ENCODE measurements around the gene UQCRC2.
A peak's percentile ranks its signal among the peaks of the same experiment; 100 is the strongest.
"Not testable (repeated sequence)": the region's sequence is repeated elsewhere in the genome, so short reads cannot be mapped to it uniquely, and the experiment has no call there.

The UQCRC2 gene

GRCh38 chr16:21952793-21953540 is at the start of gene UQCRC2:
UQCRC2 (plus strand) TSS chr16:21953361; CDS start chr16:21953424, 63 bp downstream.
- peak within 1 kb of the TSS; percentile 88 for H2AFZ ChIP-seq (ENCODE audit: low read depth, low read length)
- peaks cover 23% of the 10 kb centered on the region for H3K4me1 ChIP-seq (ENCODE audit: low read length)
- H3K79me2 ChIP-seq (ENCODE audit: low read length), result peaks cover 60% of the 10 kb centered on the region
- H3K4me2 ChIP-seq (ENCODE audit: low read length), result peak within 1 kb of the TSS; percentile 86
- H3K9ac ChIP-seq (ENCODE audit: low read length), result peak within 1 kb of the TSS; percentile 88
- H3K36me3 ChIP-seq (replicated peaks; ENCODE audit: low read depth, low read length), result peaks cover 12% of the 10 kb centered on the region
- no peaks in the 10 kb centered on the region for H3K9me3 ChIP-seq (ENCODE audit: insufficient read depth, low read length)
- no peaks in the 10 kb centered on the region for H3K27me3 ChIP-seq (ENCODE audit: low read depth, low read length)
- peak within 1 kb of the TSS; percentile 94 for H3K4me3 ChIP-seq (ENCODE audit: low read length)
- peak within 1 kb of the TSS; percentile 62 for H3K27ac ChIP-seq (ENCODE audit: low read length)
- peaks cover 6% of the 10 kb centered on the region for H4K20me1 ChIP-seq (ENCODE audit: insufficient read depth, low read length)
- TF ChIP-seq EZH2phosphoT487 (IDR thresholded peaks at IDR 0.05; ENCODE audit: low read depth), result no peak
- TF ChIP-seq CTCF (IDR thresholded peaks at IDR 0.05; ENCODE audit: low read depth, low read length), result no peak

DNA sequence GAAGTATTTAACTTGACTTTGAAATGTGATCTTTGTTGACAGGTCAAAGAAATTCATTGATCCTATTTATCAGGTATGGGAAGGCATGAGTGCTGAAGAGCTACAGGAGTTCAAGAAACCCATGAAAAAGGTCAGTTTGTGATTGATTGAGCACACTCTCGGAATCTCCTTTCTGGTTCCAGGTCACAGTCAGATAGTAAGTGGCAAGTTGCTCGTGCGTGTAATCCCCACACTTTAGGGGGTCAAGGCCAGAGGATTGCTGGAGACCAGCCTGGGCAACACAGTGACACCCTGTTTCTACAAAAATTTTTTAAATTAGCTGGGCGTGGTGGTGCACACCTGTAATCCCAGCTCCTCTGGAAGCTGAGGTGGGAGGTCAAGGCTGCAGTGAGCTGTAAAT is 20.5 kb upstream of the UQCRC2 start:
- H3K4me1 ChIP-seq (ENCODE audit: low read length); H3K27ac ChIP-seq (ENCODE audit: low read length); H3K4me3 ChIP-seq (ENCODE audit: low read length); H3K27me3 ChIP-seq (ENCODE audit: low read depth, low read length); H3K4me2 ChIP-seq (ENCODE audit: low read length); H4K20me1 ChIP-seq (ENCODE audit: insufficient read depth, low read length); H2AFZ ChIP-seq (ENCODE audit: low read depth, low read length); H3K36me3 ChIP-seq (replicated peaks; ENCODE audit: low read depth, low read length); H3K9ac ChIP-seq (ENCODE audit: low read length); H3K79me2 ChIP-seq (ENCODE audit: low read length); H3K9me3 ChIP-seq (ENCODE audit: insufficient read depth, low read length): not testable (repeated sequence)

GRCh38 chr16:21933316-21933715 is 19.8 kb upstream of the UQCRC2 start:
- not testable (repeated sequence) for H3K36me3 ChIP-seq (replicated peaks; ENCODE audit: low read depth, low read length); H3K4me2 ChIP-seq (ENCODE audit: low read length); H3K27ac ChIP-seq (ENCODE audit: low read length); H3K9ac ChIP-seq (ENCODE audit: low read length); H4K20me1 ChIP-seq (ENCODE audit: insufficient read depth, low read length); H2AFZ ChIP-seq (ENCODE audit: low read depth, low read length); H3K4me1 ChIP-seq (ENCODE audit: low read length); H3K79me2 ChIP-seq (ENCODE audit: low read length); H3K4me3 ChIP-seq (ENCODE audit: low read length); H3K9me3 ChIP-seq (ENCODE audit: insufficient read depth, low read length); H3K27me3 ChIP-seq (ENCODE audit: low read depth, low read length)

DNA sequence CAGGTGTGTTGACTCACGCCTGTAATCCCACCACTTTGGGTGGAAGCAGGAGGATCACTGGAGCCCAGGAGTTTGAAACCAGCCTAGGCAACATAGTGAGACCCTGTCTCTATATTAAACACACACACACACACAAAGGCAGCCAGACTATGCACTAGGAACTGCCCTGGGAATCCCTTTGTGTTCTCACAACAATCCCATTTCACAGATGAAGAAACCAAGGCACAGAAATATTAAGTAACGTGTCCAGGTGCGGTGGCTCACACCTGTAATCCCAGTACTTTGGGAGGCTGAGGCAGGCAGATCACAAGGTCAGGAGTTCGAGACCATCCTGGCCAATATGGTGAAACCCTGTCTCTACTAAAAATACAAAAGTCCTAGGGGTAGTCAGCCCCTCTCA is 19.4 kb upstream of the UQCRC2 start:
- H3K36me3 ChIP-seq (replicated peaks; ENCODE audit: low read depth, low read length); H3K4me3 ChIP-seq (ENCODE audit: low read length); H3K9ac ChIP-seq (ENCODE audit: low read length); H3K9me3 ChIP-seq (ENCODE audit: insufficient read depth, low read length); H3K4me2 ChIP-seq (ENCODE audit: low read length); H3K27ac ChIP-seq (ENCODE audit: low read length); H3K27me3 ChIP-seq (ENCODE audit: low read depth, low read length); H2AFZ ChIP-seq (ENCODE audit: low read depth, low read length); H4K20me1 ChIP-seq (ENCODE audit: insufficient read depth, low read length); H3K79me2 ChIP-seq (ENCODE audit: low read length); H3K4me1 ChIP-seq (ENCODE audit: low read length): not testable (repeated sequence)

DNA sequence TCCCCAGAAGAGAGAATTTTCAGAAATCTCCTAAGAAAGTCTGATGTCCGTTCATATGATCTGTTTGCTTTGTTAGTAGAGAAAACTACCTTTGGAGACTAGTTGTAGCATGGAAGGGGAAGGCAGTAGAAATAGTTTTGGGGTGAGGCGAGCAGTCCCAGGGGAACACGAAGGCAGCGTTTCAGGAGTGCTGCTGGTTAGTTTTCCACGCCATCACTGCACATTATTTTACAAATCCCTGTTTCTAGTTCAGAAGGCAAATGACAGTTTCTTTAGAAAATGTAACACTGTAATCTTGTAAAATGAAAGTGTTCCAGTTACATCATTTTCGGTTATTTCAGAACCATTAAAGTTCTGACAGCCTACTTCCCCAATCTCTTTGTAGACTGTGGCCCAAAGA is 16.9 kb upstream of the UQCRC2 start:
- H3K9me3 ChIP-seq (ENCODE audit: insufficient read depth, low read length); H4K20me1 ChIP-seq (ENCODE audit: insufficient read depth, low read length); H3K36me3 ChIP-seq (replicated peaks; ENCODE audit: low read depth, low read length); H3K27ac ChIP-seq (ENCODE audit: low read length); H3K4me1 ChIP-seq (ENCODE audit: low read length); H3K27me3 ChIP-seq (ENCODE audit: low read depth, low read length); H3K79me2 ChIP-seq (ENCODE audit: low read length); H2AFZ ChIP-seq (ENCODE audit: low read depth, low read length); H3K4me3 ChIP-seq (ENCODE audit: low read length); H3K9ac ChIP-seq (ENCODE audit: low read length): not testable (repeated sequence)
- H3K4me2 ChIP-seq (ENCODE audit: low read length), result peak overlapping the region; percentile 32; the same call in 1 of the 2 replicates

GRCh38 chr16:21937336-21937829 is 15.8 kb upstream of the UQCRC2 start:
- Histone ChIP-seq H3K4me2 (ENCODE audit: low read length) (no peak overlapping the region), H3K27ac (ENCODE audit: low read length) (no peak overlapping the region), H3K4me1 (ENCODE audit: low read length) (peaks cover 4% of the 10 kb centered on the region; the same call in 1 of the 2 replicates), H2AFZ (ENCODE audit: low read depth, low read length) (peak overlapping the region; percentile 42), H3K4me3 (ENCODE audit: low read length) (no peak overlapping the region), H3K27me3 (ENCODE audit: low read depth, low read length) (peaks cover 9% of the 10 kb centered on the region), H4K20me1 (ENCODE audit: insufficient read depth, low read length) (no peaks in the 10 kb centered on the region), H3K36me3 (replicated peaks; ENCODE audit: low read depth, low read length) (no peaks in the 10 kb centered on the region), H3K9me3 (ENCODE audit: insufficient read depth, low read length) (no peaks in the 10 kb centered on the region), H3K79me2 (ENCODE audit: low read length) (no peaks in the 10 kb centered on the region), H3K9ac (ENCODE audit: low read length) (no peak overlapping the region)
- TF ChIP-seq CTCF (IDR thresholded peaks at IDR 0.05; ENCODE audit: low read depth, low read length) (no peak), EZH2phosphoT487 (IDR thresholded peaks at IDR 0.05; ENCODE audit: low read depth) (no peak)

Data from OCI-LY3 (cell line).